ENCODE data around the gene PCYOX1L.

Gene PCYOX1L

GRCh38 chr5:149367972-149368645 is 10.3 kb downstream of the PCYOX1L start:
- DNase-seq (ENCODE audit: low spot score), result no peak

GRCh38 chr5:149370878-149371277 is 13.0 kb downstream of the PCYOX1L start:
- DNase-seq (ENCODE audit: low spot score), result no peak

- peak; percentile 75 for DNase-seq (ENCODE audit: low spot score)
Observed at GRCh38 chr5:149371296-149371962, 13.6 kb downstream of the PCYOX1L start.

GRCh38 chr5:149372076-149372795 is 14.4 kb downstream of the PCYOX1L start:
- DNase-seq (ENCODE audit: low spot score), result no peak

GRCh38 chr5:149372932-149373331 is 15.1 kb downstream of the PCYOX1L start:
- DNase-seq (ENCODE audit: low spot score), result no peak

- no peak for DNase-seq (ENCODE audit: low spot score)
Observed at GRCh38 chr5:149374303-149374702, 16.5 kb downstream of the PCYOX1L start.

GRCh38 chr5:149374801-149375200 is 17.0 kb downstream of the PCYOX1L start:
- DNase-seq (ENCODE audit: low spot score), result no peak

- DNase-seq (ENCODE audit: low spot score), result no peak
Observed at GRCh38 chr5:149375434-149375833, 17.6 kb downstream of the PCYOX1L start.

- no peak for DNase-seq (ENCODE audit: low spot score)
Observed at GRCh38 chr5:149376104-149376503, 18.3 kb downstream of the PCYOX1L start.

GRCh38 chr5:149376711-149377447 is 19.0 kb downstream of the PCYOX1L start:
- no peak for DNase-seq (ENCODE audit: low spot score)

- DNase-seq (ENCODE audit: low spot score), result no peak
Observed at GRCh38 chr5:149378241-149378820, 20.5 kb downstream of the PCYOX1L start.

GRCh38 chr5:149379177-149379761 is 21.4 kb downstream of the PCYOX1L start, which contains the start of gene IL17B:
TSS of gene IL17B (minus strand) at chr5:149379292. CDS start at chr5:149379225, 67 bp downstream.
- no peak for DNase-seq (ENCODE audit: low spot score)

- DNase-seq (ENCODE audit: low spot score), result no peak
Observed at GRCh38 chr5:149379818-149380374, 22.1 kb downstream of the PCYOX1L start.

GRCh38 chr5:149380466-149381121 is 22.7 kb downstream of the PCYOX1L start:
- DNase-seq (ENCODE audit: low spot score), result no peak

GRCh38 chr5:149381261-149381985 is 23.6 kb downstream of the PCYOX1L start:
- no peak for DNase-seq (ENCODE audit: low spot score)

GRCh38 chr5:149381986-149382338 is 24.1 kb downstream of the PCYOX1L start:
- DNase-seq (ENCODE audit: low spot score), result peak; percentile 68

GRCh38 chr5:149382517-149383220 is 24.8 kb downstream of the PCYOX1L start:
- no peak for DNase-seq (ENCODE audit: low spot score)

GRCh38 chr5:149383399-149383798 is 25.6 kb downstream of the PCYOX1L start:
- DNase-seq (ENCODE audit: low spot score), result no peak

- DNase-seq (ENCODE audit: low spot score), result no peak
Observed at GRCh38 chr5:149386166-149386565, 28.3 kb downstream of the PCYOX1L start.
